B cell (primary cell): ENCODE data around the gene GRID1. TPM values are rescaled to one million over a fixed set of nuclear protein-coding genes. Genes with fewer than 3 reads are reported as not detected.

Experiments used
- ATAC-seq: fragments of 200-7000 bp; cut with Tn5 transposase; one replicate; pipeline ENCODE4 v1.10.0; 2021; ENCODE audit warnings: low read depth, mild to moderate bottlenecking, moderate number of reproducible peaks, moderate library complexity
- CTCF ChIA-PET: fragments of 350-600 bp; sonication (Branson Sonifier 250); formaldehyde crosslinking; loops from one replicate; lab custom pipeline; 2021; ENCODE audit warnings: antibody characterized with exemption, inconsistent platforms; lab: Charles Lee
- POLR2A ChIA-PET: fragments of 350-600 bp; sonication (Branson Sonifier 250); formaldehyde crosslinking; loops from one replicate; lab custom pipeline; 2021; ENCODE audit warnings: antibody characterized with exemption; lab: Charles Lee
- DNase-seq: peaks from one replicate; pipeline ENCODE4 v3.0.0; 2013
- H2AFZ ChIP-seq: 2 replicates; pipeline ENCODE4 v1.6.1; 2012; ENCODE audit warnings: mild to moderate bottlenecking, low read depth, low read length; ENCODE audit not compliant: insufficient read depth, poor library complexity, severe bottlenecking
- H3K27ac ChIP-seq, 2 donors: 1 replicate in 1 of 2; 2 replicates in 1 of 2; pipeline ENCODE4 v1.5.1; 2012 to 2013; ENCODE audit warnings: low read length in 2 of 2, mild to moderate bottlenecking in 2 of 2, moderate library complexity in 1 of 2
- H3K27me3 ChIP-seq, 4 experiments: fragments of 200-600 bp in 1 of 4; sonication (generic) in 1 of 4; replicated peaks in 1 of 4; 1 replicate in 2 of 4; 2 replicates in 2 of 4; pipeline versions ENCODE4 v1.6.1 to v1.7.0; 2013 to 2016; ENCODE audit warnings: low read length in 3 of 4, mild to moderate bottlenecking in 2 of 4, mixed read lengths in 1 of 4, moderate library complexity in 1 of 4; ENCODE audit not compliant: insufficient read depth in 4 of 4, control insufficient read depth in 3 of 4; ENCODE audit errors: control extremely low read depth in 1 of 4
- H3K36me3 ChIP-seq, 2 experiments: replicated peaks in 1 of 2; 1 replicate in 1 of 2; 2 replicates in 1 of 2; pipeline versions ENCODE4 v1.6.1 to v1.7.1; 2013; ENCODE audit warnings: low read length in 1 of 2; ENCODE audit not compliant: insufficient read depth in 2 of 2, control insufficient read depth in 1 of 2; ENCODE audit errors: control extremely low read depth in 1 of 2, extremely low read depth in 1 of 2
- H3K4me1 ChIP-seq, 2 donors: fragments of 200-600 bp in 1 of 2; sonication (generic) in 1 of 2; 1 replicate in 1 of 2; 2 replicates in 1 of 2; pipeline versions ENCODE4 v1.5.1 to v1.6.1; 2013 to 2017; ENCODE audit warnings: low read length in 2 of 2; ENCODE audit not compliant: control insufficient read depth in 2 of 2, insufficient read depth in 2 of 2
- H3K4me2 ChIP-seq: replicated peaks from 2 replicates; pipeline ENCODE3; 2012; ENCODE audit warnings: mild to moderate bottlenecking, low read depth, low read length; ENCODE audit not compliant: poor library complexity, severe bottlenecking
- H3K4me3 ChIP-seq, 5 experiments: fragments of 200-600 bp in 1 of 5; sonication (generic) in 1 of 5; 1 replicate in 3 of 5; 2 replicates in 2 of 5; pipeline versions ENCODE4 v1.5.1 to v1.7.0; 2011 to 2016; ENCODE audit warnings: low read length in 4 of 5, mild to moderate bottlenecking in 4 of 5, low read depth in 2 of 5, control low read depth in 1 of 5, moderate library complexity in 1 of 5; ENCODE audit not compliant: insufficient read depth in 1 of 5; ENCODE audit errors: control extremely low read depth in 1 of 5, extremely low read depth in 1 of 5
- H3K79me2 ChIP-seq: fragments of 200-600 bp; sonication (generic); one replicate; pipeline ENCODE4 v1.6.0; 2016; ENCODE audit warnings: low read length; ENCODE audit not compliant: control insufficient read depth, insufficient read depth
- H3K9ac ChIP-seq: fragments of 200-600 bp; sonication (generic); 2 replicates; pipeline ENCODE4 v1.6.1; 2017; ENCODE audit warnings: mild to moderate bottlenecking, low read length, moderate library complexity
- H3K9me3 ChIP-seq, 3 donors: one replicate each; pipeline versions ENCODE4 v1.6.1 to v1.7.1; 2013; ENCODE audit warnings: low read length in 2 of 3; ENCODE audit not compliant: control insufficient read depth in 2 of 3, insufficient read depth in 1 of 3; ENCODE audit errors: control extremely low read depth in 1 of 3
- H4K20me1 ChIP-seq: 2 replicates; pipeline ENCODE4 v1.6.0; 2012; ENCODE audit warnings: mild to moderate bottlenecking, low read length; ENCODE audit not compliant: insufficient read depth, control insufficient read depth, poor library complexity, severe bottlenecking
- H3K27ac Mint-ChIP-seq: one replicate; pipeline ENCODE4 v1.8.0; 2021; ENCODE audit warnings: mixed read lengths
- H3K27me3 Mint-ChIP-seq: one replicate; pipeline ENCODE4 v1.8.0; 2021; ENCODE audit warnings: mixed read lengths
- H3K4me1 Mint-ChIP-seq: one replicate; pipeline ENCODE4 v1.8.0; 2021; ENCODE audit warnings: mixed read lengths
- H3K4me3 Mint-ChIP-seq: one replicate; pipeline ENCODE4 v1.8.0; 2021; ENCODE audit warnings: mixed read lengths
- H3K9me3 Mint-ChIP-seq: one replicate; pipeline ENCODE4 v1.8.0; 2022; ENCODE audit warnings: mixed read lengths; ENCODE audit not compliant: insufficient read depth
- EZH2 ChIP-seq: IDR thresholded peaks from 2 replicates; pipeline ENCODE4 v1.6.1; 2012; ENCODE audit warnings: borderline replicate concordance, low read depth, mild to moderate bottlenecking, moderate library complexity, low read length; ENCODE audit not compliant: insufficient read depth, poor library complexity, severe bottlenecking
- WGBS: methylation state at CpG from one replicate; pipeline ENCODE4 v1.1.5; 2013; ENCODE audit warnings: missing lambda C conversion rate; ENCODE audit not compliant: insufficient coverage; 5-methylcytosine and 5-hydroxymethylcytosine counted together
- intact Hi-C: fragments of 100-400 bp; cut with micrococcal nuclease; formaldehyde crosslinking; loops from one replicate; pipeline ENCODE4 v1.10.0; 2022
- polyA plus RNA-seq: library from polyadenylated mRNA; depleted of rRNA; stranded (reverse); fragments of >200 nt; gene quantifications from 2 replicates; pipeline ENCODE4 v1.2.3, GENCODE V29; 2012
- total RNA-seq, 2 donors: library from RNA; stranded (reverse); fragments of 120-200 nt in 1 of 2; gene quantifications; 1 replicate in 1 of 2; 2 replicates in 1 of 2; pipeline versions ENCODE4 v1.2.3 to v1.2.4, GENCODE V29; 2013 to 2022
- TF ChIP-seq, protein P1 (sequence below): fragments of 200-600 bp; IDR thresholded peaks from one replicate; pipeline ENCODE4 v1.8.0; 2022; ENCODE audit warnings: antibody characterized with exemption, mild to moderate bottlenecking

GRID1 gene
- total and polyA plus RNA-seq, 2 donors (not counting 1 experiment from before 2014, with no cell fraction given), result not detected

DNA sequence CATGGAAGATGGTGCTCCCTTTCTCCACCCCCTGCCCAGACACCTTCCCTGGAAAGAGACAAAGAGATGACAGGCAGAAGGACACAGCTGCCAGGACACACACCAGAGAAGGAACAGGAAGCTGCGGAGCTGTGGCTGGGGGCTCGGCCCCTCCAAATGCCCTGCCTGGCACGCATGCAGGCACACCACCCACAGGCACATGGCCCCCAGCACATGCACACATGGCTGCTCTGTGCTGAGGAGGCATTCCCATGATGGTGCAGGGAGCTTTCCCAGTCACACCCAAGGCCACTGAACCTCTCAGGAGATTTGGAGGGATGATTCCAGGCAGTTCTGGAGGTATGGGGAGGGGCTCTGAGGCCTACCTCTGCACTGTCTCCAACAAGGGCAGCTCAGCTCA lies 143.3 kb downstream of the GRID1 start:
- Histone ChIP-seq H3K79me2 (no peaks in the 10 kb centered on the region), H2AFZ (no peak overlapping the region), H3K4me3 (no peak overlapping the region), H4K20me1 (no peaks in the 10 kb centered on the region), H3K36me3 (no peaks in the 10 kb centered on the region), H3K4me2 (no peak overlapping the region), H3K4me1 (no peaks in the 10 kb centered on the region), H3K27me3 (no peaks in the 10 kb centered on the region), H3K27ac (no peak overlapping the region), H3K9me3 (no peaks in the 10 kb centered on the region), H3K9ac (no peak overlapping the region)
- H3K9me3 Mint-ChIP-seq, result no peaks in the 10 kb centered on the region
- no peak for DNase-seq
- POLR2A ChIA-PET, result no interaction called here
- intact Hi-C loops, result no loop called here
- H3K27me3 Mint-ChIP-seq, result peaks cover 3% of the 10 kb centered on the region
- H3K27ac Mint-ChIP-seq, result no peak overlapping the region
- WGBS, result 66% methylated on average over 3 of the region's 3 CpGs
- no peak for ATAC-seq
- no peak overlapping the region for H3K4me3 Mint-ChIP-seq
- TF ChIP-seq, protein P1, sequence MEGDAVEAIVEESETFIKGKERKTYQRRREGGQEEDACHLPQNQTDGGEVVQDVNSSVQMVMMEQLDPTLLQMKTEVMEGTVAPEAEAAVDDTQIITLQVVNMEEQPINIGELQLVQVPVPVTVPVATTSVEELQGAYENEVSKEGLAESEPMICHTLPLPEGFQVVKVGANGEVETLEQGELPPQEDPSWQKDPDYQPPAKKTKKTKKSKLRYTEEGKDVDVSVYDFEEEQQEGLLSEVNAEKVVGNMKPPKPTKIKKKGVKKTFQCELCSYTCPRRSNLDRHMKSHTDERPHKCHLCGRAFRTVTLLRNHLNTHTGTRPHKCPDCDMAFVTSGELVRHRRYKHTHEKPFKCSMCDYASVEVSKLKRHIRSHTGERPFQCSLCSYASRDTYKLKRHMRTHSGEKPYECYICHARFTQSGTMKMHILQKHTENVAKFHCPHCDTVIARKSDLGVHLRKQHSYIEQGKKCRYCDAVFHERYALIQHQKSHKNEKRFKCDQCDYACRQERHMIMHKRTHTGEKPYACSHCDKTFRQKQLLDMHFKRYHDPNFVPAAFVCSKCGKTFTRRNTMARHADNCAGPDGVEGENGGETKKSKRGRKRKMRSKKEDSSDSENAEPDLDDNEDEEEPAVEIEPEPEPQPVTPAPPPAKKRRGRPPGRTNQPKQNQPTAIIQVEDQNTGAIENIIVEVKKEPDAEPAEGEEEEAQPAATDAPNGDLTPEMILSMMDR, result no peak
- no peak for TF ChIP-seq EZH2
- CTCF ChIA-PET, result no interaction called here
- H3K4me1 Mint-ChIP-seq, result no peaks in the 10 kb centered on the region

DNA sequence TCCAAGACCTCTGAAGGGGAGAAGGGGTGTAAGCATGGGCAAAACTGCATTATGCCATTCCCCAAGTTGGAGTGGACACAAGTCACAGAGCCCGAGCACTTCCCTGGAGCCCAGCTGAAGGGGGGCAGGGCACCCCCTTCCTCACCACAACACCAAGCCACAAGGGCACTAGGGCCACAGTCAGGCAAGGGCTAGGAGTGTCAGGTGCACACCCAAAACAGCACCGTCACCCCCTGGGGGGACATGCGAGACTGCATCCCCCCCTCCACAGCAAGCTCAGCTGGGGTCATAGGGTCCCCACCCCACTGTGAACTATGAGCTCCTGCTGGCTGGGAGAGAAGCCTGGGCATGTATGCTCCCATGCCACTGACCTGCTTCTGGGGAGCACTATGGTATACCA lies 143.9 kb downstream of the GRID1 start:
- no peak overlapping the region for H3K27ac Mint-ChIP-seq
- ChIA-PET CTCF (no interaction called here), POLR2A (no interaction called here)
- 47% methylated on average over 3 of the region's 3 CpGs for WGBS
- no peak overlapping the region for H3K4me3 Mint-ChIP-seq
- no peak for ATAC-seq
- Histone ChIP-seq H3K27me3 (no peaks in the 10 kb centered on the region), H3K4me2 (no peak overlapping the region), H3K9me3 (no peaks in the 10 kb centered on the region), H3K36me3 (no peaks in the 10 kb centered on the region), H3K4me1 (no peaks in the 10 kb centered on the region), H3K27ac (no peak overlapping the region), H4K20me1 (no peaks in the 10 kb centered on the region), H3K4me3 (no peak overlapping the region), H3K79me2 (no peaks in the 10 kb centered on the region), H3K9ac (no peak overlapping the region), H2AFZ (no peak overlapping the region)
- intact Hi-C loops, result no loop called here
- H3K27me3 Mint-ChIP-seq, result peaks cover 3% of the 10 kb centered on the region
- no peaks in the 10 kb centered on the region for H3K9me3 Mint-ChIP-seq
- no peaks in the 10 kb centered on the region for H3K4me1 Mint-ChIP-seq
- no peak for TF ChIP-seq EZH2
- TF ChIP-seq, protein P1, result no peak
- no peak for DNase-seq
